ENCODE measurements around the gene TBX15. TPM values are rescaled to one million over a fixed set of nuclear protein-coding genes. Genes with fewer than 3 reads are reported as not detected.

The TBX15 gene
- total RNA-seq, 1 donor from 2014 or later: not detected

DNA sequence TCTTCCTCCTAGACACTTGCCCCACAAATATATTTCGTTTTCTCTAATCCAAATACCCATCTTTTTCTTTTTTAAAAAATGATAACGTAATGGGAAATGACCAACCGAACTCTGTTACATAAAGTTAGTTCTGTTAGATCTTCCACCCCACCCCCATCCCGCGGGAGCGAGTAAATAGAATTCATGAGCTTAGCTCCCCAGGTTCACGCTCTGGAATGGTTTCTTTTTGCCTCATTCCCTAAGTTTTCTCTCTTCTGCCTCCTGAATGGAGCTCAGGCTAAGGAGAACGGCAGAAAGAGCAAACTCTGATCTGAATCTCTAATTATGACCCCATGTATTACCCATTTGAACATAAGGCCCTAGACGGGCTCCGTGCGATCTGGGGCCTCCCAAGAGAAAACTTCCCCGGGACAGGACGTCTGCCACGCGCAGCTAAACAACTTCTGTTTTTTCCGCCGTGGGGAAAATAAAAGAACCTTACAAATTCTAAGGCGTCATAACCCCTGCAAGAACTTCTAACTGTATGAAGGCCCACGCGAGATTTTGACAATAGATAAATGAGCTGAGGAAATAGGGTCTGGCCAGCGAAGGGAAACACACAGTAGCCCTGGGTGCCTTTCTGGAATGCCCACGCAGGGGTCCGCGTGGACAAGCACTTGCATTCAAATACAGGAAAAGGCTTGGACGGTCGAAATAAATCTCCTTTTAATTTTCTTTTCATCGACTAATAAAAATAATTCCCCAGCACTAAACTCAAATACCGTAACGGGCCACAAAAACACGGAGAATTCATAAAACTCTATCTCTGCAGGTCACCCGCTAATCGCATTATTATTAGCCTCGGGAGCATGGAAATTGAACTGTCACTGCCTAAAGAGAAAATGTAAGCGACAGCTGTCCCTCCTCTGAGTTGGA lies 2.2 kb downstream of the TBX15 start:
- intact Hi-C loops (cut with micrococcal nuclease): loop anchor here (2.0 kb wide), 1 partner anchor 19 kb away; no protein-coding TSS in a partner anchor

DNA sequence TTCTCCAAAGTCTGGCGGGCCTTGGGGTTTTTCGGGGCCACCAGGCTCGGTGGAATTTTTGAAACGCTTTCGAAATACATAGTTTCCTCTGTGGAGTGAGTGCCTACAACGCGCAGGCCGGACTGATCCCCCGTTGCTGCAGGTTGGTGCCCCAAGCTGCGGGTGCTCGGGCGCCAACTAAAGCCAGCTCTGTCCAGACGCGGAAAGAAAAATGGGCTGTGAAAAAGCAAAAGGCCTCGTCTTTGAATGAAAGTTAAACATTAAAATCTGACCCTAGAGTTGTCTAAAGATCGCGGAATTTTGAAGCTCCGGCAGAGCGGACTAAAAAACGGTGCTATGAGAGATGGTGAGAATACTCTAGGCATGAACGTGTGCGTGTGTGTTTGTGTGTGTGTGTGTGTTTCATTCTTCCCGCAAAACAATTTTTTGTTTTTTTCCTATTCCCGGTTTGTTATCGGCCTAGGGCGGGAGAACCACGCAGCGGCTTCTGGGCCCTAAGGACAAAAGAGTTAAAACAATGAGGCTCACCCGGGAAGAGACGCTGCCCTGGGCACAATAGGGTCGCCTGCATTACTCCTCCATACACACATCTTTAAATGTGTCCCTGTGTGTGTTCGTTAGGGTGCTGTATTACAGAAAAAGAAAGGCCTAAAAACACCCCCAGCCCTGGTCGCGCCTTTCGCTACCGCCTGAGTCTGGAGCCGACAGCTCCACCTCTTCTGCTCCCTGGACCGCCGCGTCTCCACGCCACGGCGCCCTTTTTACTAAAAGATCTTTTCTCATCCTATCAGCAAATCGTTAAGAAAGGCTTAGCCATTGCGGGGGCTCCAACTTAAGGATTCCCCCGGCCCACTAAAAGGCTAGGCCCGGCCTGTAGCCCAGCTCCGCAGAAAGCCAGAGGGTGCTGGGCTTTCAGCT lies 3.2 kb downstream of the TBX15 start:
- intact Hi-C loops (cut with micrococcal nuclease): no loop called here

DNA sequence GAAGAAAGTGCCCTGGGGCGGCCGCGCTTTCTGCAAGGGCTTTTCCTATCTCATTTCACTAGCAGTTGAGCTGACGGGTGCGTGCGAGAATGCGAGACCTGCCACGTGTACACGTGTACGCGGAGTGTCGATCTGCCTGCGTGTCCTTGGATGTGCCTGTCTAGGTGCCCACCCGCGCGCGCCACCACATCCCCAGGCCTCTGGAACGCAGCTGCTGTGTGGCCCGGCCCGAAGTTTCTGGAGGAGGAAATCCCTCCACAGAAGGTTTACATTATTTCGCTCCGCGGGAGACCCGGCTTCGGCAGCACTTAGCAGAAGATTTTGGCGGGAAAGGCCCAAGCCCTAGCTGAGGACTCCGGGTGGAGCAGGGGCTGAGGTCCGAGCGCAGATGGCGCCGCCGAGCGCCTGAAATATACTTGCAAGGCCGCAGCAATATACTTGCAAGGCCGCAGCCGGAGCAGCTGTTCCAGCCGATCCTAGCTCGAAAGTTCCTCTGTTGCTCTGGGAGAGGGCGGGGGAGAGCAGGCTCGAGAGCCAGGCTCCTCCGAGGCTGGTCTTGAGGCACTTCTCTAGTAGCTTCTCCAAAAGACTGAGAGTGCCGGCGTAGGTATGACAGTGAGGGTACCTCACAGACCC lies 3.9 kb downstream of the TBX15 start:
- intact Hi-C loops (cut with micrococcal nuclease): no loop called here

DNA sequence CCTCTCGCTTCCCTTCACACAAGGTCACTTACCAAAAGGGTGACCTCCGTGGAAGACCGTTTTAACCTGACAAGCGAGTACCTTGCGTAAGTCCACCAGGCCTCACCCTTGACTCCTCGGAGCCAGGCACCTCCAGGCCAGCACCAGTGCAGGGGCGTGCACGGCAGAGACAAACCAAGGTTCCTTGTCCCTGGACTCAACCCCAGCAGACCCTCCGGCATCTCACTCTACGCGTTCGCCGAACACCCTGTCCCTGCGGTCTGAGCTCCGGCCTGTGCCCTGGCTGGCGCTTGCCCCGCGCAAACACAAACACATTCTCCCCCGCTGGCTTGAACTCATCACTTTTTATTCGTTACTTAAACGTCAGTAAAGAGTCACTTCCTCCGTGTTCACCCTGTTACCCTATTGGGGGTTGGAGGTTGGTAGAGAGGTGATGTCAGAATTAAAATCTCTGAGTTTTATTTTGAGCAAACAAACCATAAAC lies 4.5 kb downstream of the TBX15 start:
- intact Hi-C loops (cut with micrococcal nuclease): no loop called here

DNA sequence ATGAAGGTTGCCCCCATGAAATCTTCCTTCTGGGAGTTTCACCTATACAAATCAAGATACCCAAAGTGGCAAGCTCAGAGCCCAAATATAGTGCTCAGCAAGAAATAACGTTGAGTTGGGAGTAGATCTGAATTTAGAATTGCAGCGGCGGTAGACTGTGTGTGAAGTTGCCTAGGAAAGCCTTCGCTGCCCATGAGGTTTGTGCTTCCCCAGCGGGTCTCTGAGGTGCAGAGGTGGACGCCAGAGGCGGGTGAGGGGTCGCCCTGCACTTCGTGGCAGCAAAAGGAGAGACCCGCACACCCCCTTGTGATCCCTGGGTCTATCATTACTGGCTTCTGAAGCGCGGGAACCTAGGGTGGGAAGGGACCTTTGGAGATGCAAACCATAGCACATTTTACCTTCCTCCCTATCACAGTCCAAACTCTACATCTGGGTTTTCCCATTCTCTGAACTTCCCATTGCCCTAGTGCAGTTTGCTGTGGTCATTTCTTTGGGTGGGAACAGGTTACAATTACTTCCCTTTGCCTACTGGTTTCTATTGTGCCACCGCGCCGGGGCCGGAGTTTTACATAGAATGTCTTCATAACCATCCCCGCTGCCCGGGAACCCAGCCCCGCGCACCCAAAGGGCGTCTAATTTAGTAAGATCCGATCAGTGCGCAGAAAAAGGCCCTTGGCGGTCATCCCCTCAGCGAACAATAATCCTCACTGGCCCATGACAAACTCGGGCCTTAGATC lies 5.2 kb downstream of the TBX15 start:
- intact Hi-C loops (cut with micrococcal nuclease): no loop called here

DNA sequence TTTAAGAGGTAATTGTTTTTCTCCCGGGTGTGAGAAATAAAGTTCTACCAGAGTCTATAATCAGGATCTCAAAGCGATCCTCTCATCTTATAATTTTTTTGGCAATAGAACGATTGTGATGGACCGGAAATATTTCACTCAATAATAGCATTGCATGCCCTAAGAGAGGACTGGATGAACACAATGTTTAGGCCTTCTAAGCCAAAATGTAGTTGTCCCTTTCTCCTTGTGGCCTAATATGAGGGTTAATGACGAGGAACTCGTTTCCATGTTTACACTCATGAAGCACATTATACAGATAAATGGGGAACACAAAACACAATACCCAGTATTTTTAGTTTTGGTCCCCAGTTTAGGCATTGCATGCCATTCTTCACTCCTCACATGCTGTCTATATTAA lies 5.9 kb downstream of the TBX15 start:
- intact Hi-C loops (cut with micrococcal nuclease): no loop called here

DNA sequence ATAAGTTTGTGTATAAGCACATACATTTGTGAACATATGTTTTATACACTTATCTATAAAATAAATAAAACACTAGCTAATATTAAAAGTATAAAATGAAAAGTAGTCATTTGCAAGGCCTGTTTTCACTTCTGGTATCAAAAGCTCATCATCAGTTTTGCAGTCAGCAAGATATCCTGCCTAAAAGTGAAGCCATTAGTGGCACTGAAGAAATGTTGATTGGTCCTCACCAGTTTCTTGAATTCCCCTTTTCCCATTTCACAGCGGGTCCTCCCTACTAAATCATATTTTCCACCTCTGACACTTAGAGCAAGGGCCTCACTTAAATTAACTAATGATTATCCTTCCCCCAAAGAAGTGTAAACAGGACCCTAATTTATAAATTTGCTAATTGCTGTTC lies 6.7 kb downstream of the TBX15 start:
- intact Hi-C loops (cut with micrococcal nuclease): no loop called here

DNA sequence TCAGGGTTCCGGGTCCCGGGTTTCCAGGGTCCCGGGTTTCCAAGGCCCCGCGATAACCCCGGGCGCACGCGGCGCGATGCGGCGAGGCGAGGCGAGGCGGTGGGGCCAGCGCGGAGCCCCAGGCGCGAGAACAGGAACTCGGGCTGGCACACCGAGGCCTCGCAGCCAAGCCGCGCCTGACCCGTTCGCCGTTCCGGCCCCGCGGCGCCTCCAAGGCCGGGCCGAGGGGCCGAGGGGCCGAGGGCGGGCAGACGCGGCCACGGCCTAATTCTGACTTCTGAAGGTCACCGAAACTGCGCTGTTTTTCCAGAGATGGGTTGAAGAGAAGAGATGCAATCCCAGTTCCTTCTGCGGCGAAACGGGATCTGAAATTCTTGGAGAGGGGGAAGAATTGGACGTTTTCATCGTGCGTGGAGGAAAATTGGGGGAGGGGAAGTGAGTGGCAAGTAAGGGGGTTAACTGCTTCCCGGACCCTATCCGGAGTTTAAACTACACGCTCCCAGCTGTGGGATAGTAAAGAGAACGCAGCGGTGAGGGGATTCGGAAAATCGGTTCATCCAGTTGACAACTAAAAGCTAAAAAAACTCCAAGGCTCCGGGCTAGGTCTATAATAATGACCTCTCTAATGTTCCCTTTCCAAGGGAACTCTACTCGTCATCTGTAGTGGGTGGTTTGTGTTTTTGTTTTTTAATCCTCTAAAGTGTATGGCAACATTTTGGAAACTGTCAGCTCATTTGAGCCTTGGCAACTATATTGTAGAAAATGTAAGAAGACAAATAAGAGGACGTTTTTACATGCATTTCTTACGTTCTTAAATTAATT lies 8.2 kb downstream of the TBX15 start:
- intact Hi-C loops (cut with micrococcal nuclease): no loop called here

DNA sequence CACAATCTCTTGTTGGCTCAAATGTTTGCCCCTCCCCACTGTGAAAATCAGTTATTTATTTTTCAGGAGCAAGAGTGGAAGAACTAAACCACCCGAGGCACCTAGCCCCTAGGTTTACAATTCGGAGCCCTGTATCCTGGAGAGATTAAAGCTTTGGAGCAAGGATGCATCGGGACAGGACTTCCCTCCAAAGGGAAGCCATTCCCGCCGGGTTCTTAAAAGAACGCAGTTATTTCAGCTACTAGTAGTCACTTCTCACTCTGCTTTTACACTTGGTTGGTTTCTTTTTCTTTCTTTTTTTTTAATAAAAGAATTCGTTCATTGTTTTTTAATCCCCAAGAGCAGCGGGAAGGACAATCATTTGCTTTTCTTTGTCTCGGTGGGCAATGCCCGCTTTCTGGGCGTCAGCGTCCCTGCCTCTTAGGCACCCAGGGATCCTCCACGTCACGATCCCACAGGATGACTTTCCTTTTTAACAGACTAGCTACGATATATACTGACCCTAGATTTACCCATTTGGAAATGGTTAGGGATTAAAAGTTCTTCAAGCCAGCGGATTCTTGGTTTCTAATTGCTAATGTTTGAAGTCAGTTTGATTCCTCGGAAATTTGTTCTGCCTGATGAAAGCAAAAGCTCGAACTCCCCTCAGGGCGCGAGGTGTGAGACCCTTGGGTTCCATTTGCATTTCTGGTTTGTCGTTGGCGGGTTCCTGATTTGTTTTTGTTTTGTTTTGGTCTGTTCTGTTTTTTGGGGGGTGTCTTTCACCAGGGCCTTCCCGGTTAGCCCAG lies 9.0 kb downstream of the TBX15 start:
- intact Hi-C loops (cut with micrococcal nuclease): no loop called here

DNA sequence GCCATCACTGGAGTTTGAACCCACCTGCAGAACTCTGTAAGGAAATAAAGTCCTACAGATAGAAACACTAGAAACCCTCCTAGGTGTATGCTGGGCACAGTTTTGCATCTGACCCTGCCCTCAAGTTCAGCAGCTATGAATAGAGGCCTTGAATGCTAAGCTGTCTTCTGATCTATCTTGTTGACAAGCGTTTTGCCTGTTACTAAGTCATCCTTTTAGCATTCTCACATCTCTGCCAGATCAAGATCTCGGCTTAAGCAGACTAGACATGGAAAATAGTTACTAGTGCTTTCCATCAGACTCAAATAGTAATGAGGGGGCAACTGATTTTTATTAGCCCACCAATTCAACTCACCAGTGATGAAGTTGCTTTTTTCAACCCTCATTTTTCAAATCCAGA lies 10.5 kb downstream of the TBX15 start:
- intact Hi-C loops (cut with micrococcal nuclease): no loop called here

DNA sequence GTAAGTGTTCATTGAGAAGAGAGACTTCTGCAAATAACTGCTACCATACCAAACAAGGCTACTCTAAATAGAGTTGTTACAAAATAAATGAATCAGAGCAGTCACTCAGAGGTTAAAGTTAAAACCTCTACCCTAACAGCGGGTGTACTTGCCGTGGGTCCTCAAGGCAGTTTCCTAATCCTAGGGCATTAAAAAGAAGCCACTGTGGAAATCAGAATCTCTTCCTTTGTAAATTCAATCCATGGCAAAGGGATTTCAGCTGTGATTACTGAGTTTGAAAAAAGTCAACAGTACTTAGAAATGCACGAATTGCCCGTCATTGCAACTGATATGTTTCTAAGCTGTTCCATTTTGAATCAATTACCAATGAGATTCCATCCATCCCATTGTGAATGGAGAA lies 13.5 kb downstream of the TBX15 start:
- intact Hi-C loops (cut with micrococcal nuclease): no loop called here

DNA sequence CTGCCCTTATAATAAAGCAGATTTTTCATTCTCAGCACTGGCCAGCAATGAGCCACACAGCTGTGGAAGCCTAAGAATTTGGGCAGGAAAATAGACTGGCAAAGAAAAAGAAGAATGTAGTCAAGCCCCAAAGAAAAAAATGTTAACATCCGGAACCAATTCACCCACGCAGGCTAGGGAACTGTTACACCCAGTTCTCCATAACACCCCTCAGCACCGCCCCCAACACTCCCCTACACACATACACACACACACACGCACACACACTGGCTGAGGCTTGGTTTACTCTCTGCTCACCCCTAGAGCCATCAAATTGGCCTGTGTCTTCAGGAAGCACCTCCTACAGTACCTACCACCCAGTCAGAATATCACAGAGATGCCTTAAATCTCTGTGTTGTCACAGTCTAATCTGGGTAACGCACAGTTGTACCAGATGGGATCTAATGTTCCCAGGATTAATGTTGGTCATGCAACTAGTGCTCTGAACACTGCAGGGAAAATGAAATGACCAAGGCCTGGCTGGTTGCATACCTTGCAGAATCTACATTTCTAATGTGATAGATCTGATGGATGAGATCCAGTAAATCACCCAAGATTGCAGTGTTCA lies 14.5 kb downstream of the TBX15 start:
- intact Hi-C loops (cut with micrococcal nuclease): no loop called here

DNA sequence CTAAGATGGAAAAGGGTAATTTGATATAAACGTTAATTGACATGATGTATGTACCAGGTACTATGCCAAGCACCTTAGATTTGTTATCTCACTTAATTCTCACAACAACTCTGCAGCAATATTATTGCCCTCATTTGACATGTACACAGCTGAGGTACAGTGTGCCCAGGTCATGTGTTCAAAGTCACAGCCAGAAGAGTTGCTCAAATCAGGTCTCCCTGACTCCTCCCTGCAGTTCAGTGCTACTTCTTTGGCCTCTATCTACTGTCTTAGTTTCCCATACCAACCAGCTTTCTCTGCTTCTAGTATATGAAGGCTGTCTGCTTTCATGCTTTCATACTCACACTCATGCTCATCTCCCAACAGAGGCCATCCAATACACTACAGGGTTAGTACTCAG lies 15.1 kb downstream of the TBX15 start:
- intact Hi-C loops (cut with micrococcal nuclease): no loop called here

DNA sequence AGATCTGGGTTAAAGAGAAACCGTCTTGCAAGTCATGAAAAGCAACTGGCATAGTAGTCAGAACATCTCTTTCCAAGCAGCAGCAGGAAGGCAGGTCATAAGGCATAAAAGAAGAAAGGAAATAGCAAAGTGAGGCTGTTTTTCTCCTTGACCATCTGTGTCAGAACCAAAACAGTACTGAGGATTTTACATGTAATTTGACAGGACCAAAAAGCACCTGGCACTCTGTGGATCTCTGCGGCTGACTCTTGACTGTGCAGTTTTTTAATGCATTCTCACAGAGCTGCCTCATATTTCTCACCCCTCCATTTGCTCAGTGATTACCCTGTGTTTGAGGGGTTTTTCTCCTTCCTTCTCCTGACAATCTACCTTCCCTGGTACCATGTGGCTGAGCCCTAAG lies 17.7 kb downstream of the TBX15 start:
- intact Hi-C loops (cut with micrococcal nuclease): no loop called here

DNA sequence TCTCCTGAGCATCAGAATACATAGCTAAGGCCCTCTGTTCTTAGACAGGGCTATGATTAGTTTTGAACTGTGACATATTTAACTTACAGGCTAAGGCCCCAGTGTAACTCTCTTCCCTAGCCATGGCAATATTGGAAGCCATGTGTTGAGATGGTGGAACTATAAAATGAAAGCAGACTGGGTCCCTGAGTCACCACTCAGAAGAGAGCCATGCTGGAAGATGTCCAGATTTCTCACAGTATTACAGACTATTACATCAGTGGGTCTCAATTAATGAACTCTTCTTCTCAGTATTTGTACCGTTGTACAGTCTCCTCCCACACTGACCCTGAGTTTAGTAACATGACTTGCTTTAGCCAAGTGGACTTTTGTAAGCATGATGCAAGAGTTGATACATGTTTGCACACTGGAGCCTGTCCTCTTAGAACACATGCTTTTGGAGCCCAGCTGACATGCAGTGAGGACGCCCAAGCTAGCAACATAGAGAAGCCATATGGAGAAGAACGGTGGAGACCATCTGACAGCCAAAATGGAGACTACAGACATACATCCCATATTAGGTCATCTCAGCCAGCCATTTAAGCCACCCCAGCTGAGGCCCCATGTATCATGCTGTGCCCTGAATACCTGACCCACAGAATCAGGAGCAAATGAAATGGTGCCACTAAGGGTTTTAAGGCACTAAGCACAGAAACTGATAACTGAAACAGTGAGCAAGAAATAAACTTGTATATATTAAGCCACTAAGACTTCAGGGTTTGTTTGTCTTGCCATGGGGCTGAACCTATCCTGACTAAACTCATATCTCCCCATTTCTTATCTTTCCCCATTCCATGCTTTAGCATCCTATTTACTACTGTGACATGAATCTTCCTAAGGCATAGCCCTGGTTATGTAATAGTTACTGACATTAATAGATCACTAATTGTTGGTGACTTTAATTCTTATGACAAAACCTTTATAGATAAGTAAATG lies 24.4 kb downstream of the TBX15 start:
- intact Hi-C loops (cut with micrococcal nuclease): no loop called here

DNA sequence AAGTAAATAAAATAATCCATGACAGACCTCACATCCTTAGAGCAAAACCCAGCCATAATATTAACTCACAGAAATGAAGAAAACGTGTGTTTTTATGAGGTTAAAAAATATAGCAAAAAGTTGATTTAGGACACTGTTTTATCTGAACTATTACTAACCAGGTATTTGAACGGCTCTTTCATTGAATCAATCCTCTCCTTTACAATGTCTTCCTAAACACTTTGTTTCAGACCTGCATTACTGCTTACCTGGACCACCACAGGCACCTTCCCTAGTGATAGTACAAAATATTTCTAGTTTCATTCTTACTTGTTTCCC lies 25.0 kb downstream of the TBX15 start:
- intact Hi-C loops (cut with micrococcal nuclease): no loop called here

DNA sequence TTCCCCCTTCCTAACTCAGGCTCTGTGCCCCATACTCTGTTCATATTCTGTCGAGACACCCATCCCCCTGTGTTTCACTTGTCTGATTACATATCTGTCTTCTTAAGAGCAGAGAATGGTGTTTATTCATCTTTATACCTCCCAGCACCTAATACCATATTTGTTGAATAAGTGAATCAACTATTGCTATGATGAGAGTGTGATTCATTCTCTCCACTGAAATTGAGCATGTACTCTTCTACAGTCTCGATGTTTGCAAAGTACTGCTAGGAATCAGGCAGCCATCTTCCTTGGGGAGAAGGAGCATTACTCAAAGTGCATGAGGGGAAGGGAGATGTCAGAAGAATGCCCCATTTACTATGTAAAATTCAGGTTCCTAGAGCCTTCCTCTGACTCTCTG lies 27.0 kb downstream of the TBX15 start:
- intact Hi-C loops (cut with micrococcal nuclease): no loop called here
